HCT116 (cell line): Measurements from ENCODE around the gene RNU7-1. TPM values are rescaled to one million over a fixed set of nuclear protein-coding genes. Genes with fewer than 3 reads are reported as not detected.

Source experiments
- ATAC-seq: fragments of 200-7000 bp; cut with Tn5 transposase; 2 replicates; pipeline ENCODE4 v1.9.1; 2020; ENCODE audit warnings: mild to moderate bottlenecking, moderate library complexity
- BruUV-seq: library from RNA; stranded (reverse); fragments of 400-500 nt; replicated peaks from 2 replicates; lab custom pipeline; 2021; lab: Mats Ljungman, UMichigan
- CTCF ChIA-PET: fragments of 300-600 bp; sonication (Branson Sonifier 250); formaldehyde crosslinking; loops from one replicate; lab custom pipeline; 2021; ENCODE audit warnings: antibody characterized with exemption; lab: Charles Lee
- POLR2A ChIA-PET: fragments of 300-600, 350-600 bp; sonication (Branson Sonifier 250); formaldehyde crosslinking; loops from one replicate; lab custom pipeline; 2021; ENCODE audit warnings: antibody characterized with exemption; lab: Charles Lee
- RAD21 ChIA-PET, 2 experiments: fragments of 300-600 bp; sonication (Branson Sonifier 250); formaldehyde crosslinking; loops; one replicate each; lab custom pipeline; 2023; ENCODE audit warnings: low total read pairs in 2 of 2; ENCODE audit not compliant: uncharacterized antibody in 2 of 2, unreplicated experiment in 2 of 2, low non-redundant PET in 1 of 2; lab: Charles Lee
- DNase-seq: peaks from one replicate; pipeline ENCODE4 v3.0.0-alpha.2; 2010; ENCODE audit warnings: low read depth, low spot score
- H2AFZ ChIP-seq: fragments of 200-600 bp; shearing (Covaris generic), sonication (generic); 2 replicates; pipeline ENCODE4 v1.6.1; 2017; ENCODE audit warnings: low read depth, mixed run types, mixed read lengths, antibody characterized with exemption, low read length; ENCODE audit not compliant: poor library complexity, severe bottlenecking
- H3K27ac ChIP-seq: 2 replicates; pipeline ENCODE4 v1.5.1; 2012; ENCODE audit warnings: low read depth, low read length
- H3K27me3 ChIP-seq: fragments of 200-600 bp; sonication (generic); 2 replicates; pipeline ENCODE4 v1.6.1; 2016; ENCODE audit warnings: mixed run types, low read length, mixed read lengths; ENCODE audit not compliant: insufficient read depth
- H3K36me3 ChIP-seq, 2 experiments: fragments of 200-500 bp in 1 of 2; fragments of 200-600 bp in 1 of 2; sonication (Bioruptor generic) in 1 of 2; sonication (generic) in 1 of 2; 2 replicates each; pipeline versions ENCODE4 v1.5.1 to v1.6.1; 2014 to 2016; ENCODE audit warnings: low read length in 2 of 2, inconsistent platforms in 1 of 2, mixed read lengths in 1 of 2, mixed run types in 1 of 2; ENCODE audit not compliant: insufficient read depth in 2 of 2, control insufficient read depth in 1 of 2
- H3K4me1 ChIP-seq, 2 experiments: fragments of 200-600 bp in 1 of 2; sonication (generic) in 1 of 2; 2 replicates each; pipeline versions ENCODE4 v1.5.1 to v1.6.1; 2012 to 2017; ENCODE audit warnings: low read length in 2 of 2, inconsistent platforms in 1 of 2, mild to moderate bottlenecking in 1 of 2, mixed read lengths in 1 of 2, mixed run types in 1 of 2, moderate library complexity in 1 of 2; ENCODE audit not compliant: insufficient read depth in 2 of 2, control insufficient read depth in 1 of 2
- H3K4me2 ChIP-seq: fragments of 200-600 bp; sonication (generic); 2 replicates; pipeline ENCODE4 v1.6.1; 2017; ENCODE audit warnings: mixed run types, low read length, mixed read lengths
- H3K4me3 ChIP-seq, 2 experiments: fragments of 200-600 bp in 1 of 2; sonication (generic) in 1 of 2; replicated peaks in 1 of 2; 2 replicates each; pipeline ENCODE4 v1.5.1; 2011 to 2016; ENCODE audit warnings: low read length in 2 of 2, control low read depth in 1 of 2, low read depth in 1 of 2, mild to moderate bottlenecking in 1 of 2, mixed read lengths in 1 of 2, mixed run types in 1 of 2
- H3K79me2 ChIP-seq: fragments of 200-600 bp; sonication (generic); 2 replicates; pipeline ENCODE4 v1.6.1; 2017; ENCODE audit warnings: mild to moderate bottlenecking, mixed run types, low read length, moderate library complexity, mixed read lengths; ENCODE audit not compliant: insufficient read depth
- H3K9ac ChIP-seq: fragments of 200-600 bp; sonication (generic); 2 replicates; pipeline ENCODE4 v1.6.1; 2016; ENCODE audit warnings: low read length, mixed read lengths
- H3K9me2 ChIP-seq: fragments of 200-600 bp; sonication (generic), shearing (Covaris generic); 2 replicates; pipeline ENCODE4 v1.6.1; 2017; ENCODE audit warnings: mixed run types, mild to moderate bottlenecking, moderate library complexity; ENCODE audit not compliant: insufficient read depth
- H3K9me3 ChIP-seq, 2 experiments: fragments of 200-500 bp in 1 of 2; fragments of 200-600 bp in 1 of 2; sonication (Bioruptor generic) in 1 of 2; sonication (generic) in 1 of 2; 2 replicates each; pipeline ENCODE4 v1.6.1; 2014 to 2017; ENCODE audit warnings: low read length in 2 of 2, mixed read lengths in 2 of 2, inconsistent platforms in 1 of 2, low read depth in 1 of 2, mild to moderate bottlenecking in 1 of 2, mixed run types in 1 of 2, moderate library complexity in 1 of 2; ENCODE audit not compliant: control insufficient read depth in 1 of 2, insufficient read depth in 1 of 2
- H4K20me1 ChIP-seq: fragments of 200-600 bp; sonication (generic), shearing (Covaris generic); 2 replicates; pipeline ENCODE4 v1.6.1; 2017; ENCODE audit warnings: mixed run types, mild to moderate bottlenecking, moderate library complexity; ENCODE audit not compliant: insufficient read depth
- CBX3 ChIP-seq: IDR thresholded peaks from 2 replicates; pipeline ENCODE4 v1.6.1; 2012; ENCODE audit warnings: low read depth
- EGR1 ChIP-seq: IDR thresholded peaks from 2 replicates; pipeline ENCODE4 v1.6.1; 2012; ENCODE audit warnings: low read depth
- ELF1 ChIP-seq: IDR thresholded peaks from 2 replicates; pipeline ENCODE4 v1.6.1; 2012; ENCODE audit warnings: low read depth, borderline replicate concordance
- EZH2phosphoT487 ChIP-seq: fragments of 200-600 bp; IDR thresholded peaks from 2 replicates; pipeline ENCODE4 v1.6.1; 2018; ENCODE audit warnings: antibody characterized with exemption, borderline replicate concordance
- JUND ChIP-seq: IDR thresholded peaks from 2 replicates; pipeline ENCODE4 v1.6.1; 2012
- POLR2A ChIP-seq: IDR thresholded peaks from 2 replicates; pipeline ENCODE4 v1.7.0; 2011; ENCODE audit warnings: borderline replicate concordance; ENCODE audit not compliant: insufficient read depth, insufficient read length; ENCODE audit errors: extremely low read depth
- POLR2AphosphoS5 ChIP-seq: IDR thresholded peaks from 2 replicates; pipeline ENCODE4 v1.6.1; 2011; ENCODE audit warnings: mild to moderate bottlenecking, low read depth, low read length, moderate library complexity
- RAD21 ChIP-seq: IDR thresholded peaks from 2 replicates; pipeline ENCODE4 v1.6.1; 2012; ENCODE audit warnings: low read depth, mild to moderate bottlenecking
- SIN3A ChIP-seq: IDR thresholded peaks from 2 replicates; pipeline ENCODE4 v1.6.1; 2012; ENCODE audit warnings: low read depth
- SP1 ChIP-seq: IDR thresholded peaks from 2 replicates; pipeline ENCODE4 v1.6.1; 2012; ENCODE audit warnings: low read depth
- SRF ChIP-seq: IDR thresholded peaks from 2 replicates; pipeline ENCODE4 v1.6.1; 2012; ENCODE audit warnings: low read depth
- YY1 ChIP-seq: IDR thresholded peaks from 2 replicates; pipeline ENCODE4 v1.6.1; 2011; ENCODE audit warnings: low read length, low read depth, moderate library complexity, mild to moderate bottlenecking; ENCODE audit not compliant: insufficient replicate concordance; ENCODE audit errors: extremely low read depth
- ZNF274 ChIP-seq: fragments of 200-500 bp; sonication (Bioruptor generic); IDR thresholded peaks from 2 replicates; pipeline ENCODE4 v1.6.1; 2014; ENCODE audit warnings: mild to moderate bottlenecking, low read depth, low read length, inconsistent platforms
- intact Hi-C: fragments of 100-400 bp; cut with micrococcal nuclease; formaldehyde crosslinking; loops from 2 replicates; pipeline ENCODE4 v1.10.0; 2022
- total RNA-seq: library from RNA; stranded (reverse); gene quantifications from one replicate; pipeline ENCODE4 v1.2.1, GENCODE V29; 2021; ENCODE audit not compliant: unreplicated experiment
- TF ChIP-seq, protein P1 (sequence below): IDR thresholded peaks from 2 replicates; pipeline ENCODE4 v1.6.1; 2011; ENCODE audit warnings: mild to moderate bottlenecking, low read length, moderate library complexity; ENCODE audit not compliant: insufficient replicate concordance; ENCODE audit errors: extremely low read depth
- TF ChIP-seq, protein P2 (sequence below): IDR thresholded peaks from 2 replicates; pipeline ENCODE4 v1.6.1; 2012
- TF ChIP-seq, protein P3 (sequence below): IDR thresholded peaks from 2 replicates; pipeline ENCODE4 v1.6.1; 2012; ENCODE audit warnings: low read depth
- TF ChIP-seq, protein P4 (sequence below): IDR thresholded peaks from 2 replicates; pipeline ENCODE4 v1.6.1; 2012
- TF ChIP-seq, protein P5 (sequence below), 3 experiments: fragments of 200-600 bp in 1 of 3; sonication (generic) in 1 of 3; IDR thresholded peaks in 2 of 3; conservative IDR thresholded peaks in 1 of 3; 2 replicates each; pipeline ENCODE4 v1.5.1; 2012 to 2017; ENCODE audit warnings: low read depth in 2 of 3, low read length in 2 of 3, antibody characterized with exemption in 1 of 3, borderline replicate concordance in 1 of 3, control low read depth in 1 of 3, mild to moderate bottlenecking in 1 of 3, mixed read lengths in 1 of 3, mixed run types in 1 of 3, moderate library complexity in 1 of 3; ENCODE audit not compliant: insufficient read depth in 1 of 3

The RNU7-1 gene
- total RNA-seq, 1 experiment from 2014 or later = not detected

DNA sequence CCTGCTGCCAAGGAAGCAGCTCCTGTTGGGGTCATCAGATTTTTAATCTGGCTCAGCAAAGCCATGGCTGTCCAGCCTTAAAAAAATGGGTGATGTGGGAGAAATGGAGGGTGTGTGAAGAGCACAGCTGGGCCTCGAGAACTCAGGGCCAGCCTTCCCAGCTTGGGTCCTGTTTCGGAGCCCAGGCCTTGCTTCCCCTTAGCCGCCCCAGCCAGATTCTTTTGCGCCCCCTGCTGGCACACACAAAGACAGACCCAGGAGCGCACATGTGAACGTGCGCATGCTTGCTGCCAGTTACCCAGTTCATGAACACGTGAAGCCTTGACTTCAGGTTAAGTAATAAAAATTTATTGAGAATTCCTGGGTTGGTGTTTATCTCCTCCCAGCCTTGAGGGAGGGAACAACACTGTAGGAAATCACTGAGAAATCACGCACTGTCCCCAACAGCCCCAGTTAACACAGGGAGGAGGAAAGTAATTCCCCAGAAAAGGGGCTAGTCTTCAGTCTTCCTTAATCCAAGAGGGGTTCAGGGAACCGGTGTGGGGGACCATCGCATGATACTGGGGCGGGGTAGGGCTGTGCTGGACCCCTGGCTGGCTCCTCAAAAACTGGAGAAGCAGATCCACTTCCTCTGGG, 21.5 kb downstream of the RNU7-1 start:
- H3K4me2 ChIP-seq = peak overlapping the region; percentile 87
- H3K4me3 ChIP-seq = peak overlapping the region; percentile 96 to 99
- TF ChIP-seq SIN3A = no peak
- TF ChIP-seq CBX3 = no peak
- TF ChIP-seq YY1 = peak; percentile 45
- no peak for TF ChIP-seq ELF1
- TF ChIP-seq, protein P1, sequence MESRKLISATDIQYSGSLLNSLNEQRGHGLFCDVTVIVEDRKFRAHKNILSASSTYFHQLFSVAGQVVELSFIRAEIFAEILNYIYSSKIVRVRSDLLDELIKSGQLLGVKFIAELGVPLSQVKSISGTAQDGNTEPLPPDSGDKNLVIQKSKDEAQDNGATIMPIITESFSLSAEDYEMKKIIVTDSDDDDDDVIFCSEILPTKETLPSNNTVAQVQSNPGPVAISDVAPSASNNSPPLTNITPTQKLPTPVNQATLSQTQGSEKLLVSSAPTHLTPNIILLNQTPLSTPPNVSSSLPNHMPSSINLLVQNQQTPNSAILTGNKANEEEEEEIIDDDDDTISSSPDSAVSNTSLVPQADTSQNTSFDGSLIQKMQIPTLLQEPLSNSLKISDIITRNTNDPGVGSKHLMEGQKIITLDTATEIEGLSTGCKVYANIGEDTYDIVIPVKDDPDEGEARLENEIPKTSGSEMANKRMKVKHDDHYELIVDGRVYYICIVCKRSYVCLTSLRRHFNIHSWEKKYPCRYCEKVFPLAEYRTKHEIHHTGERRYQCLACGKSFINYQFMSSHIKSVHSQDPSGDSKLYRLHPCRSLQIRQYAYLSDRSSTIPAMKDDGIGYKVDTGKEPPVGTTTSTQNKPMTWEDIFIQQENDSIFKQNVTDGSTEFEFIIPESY = peak; percentile 64
- TF ChIP-seq, protein P2, sequence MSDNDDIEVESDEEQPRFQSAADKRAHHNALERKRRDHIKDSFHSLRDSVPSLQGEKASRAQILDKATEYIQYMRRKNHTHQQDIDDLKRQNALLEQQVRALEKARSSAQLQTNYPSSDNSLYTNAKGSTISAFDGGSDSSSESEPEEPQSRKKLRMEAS = no peak
- no peak for TF ChIP-seq SP1
- TF ChIP-seq POLR2AphosphoS5 = peak; percentile 83
- TF ChIP-seq, protein P3, sequence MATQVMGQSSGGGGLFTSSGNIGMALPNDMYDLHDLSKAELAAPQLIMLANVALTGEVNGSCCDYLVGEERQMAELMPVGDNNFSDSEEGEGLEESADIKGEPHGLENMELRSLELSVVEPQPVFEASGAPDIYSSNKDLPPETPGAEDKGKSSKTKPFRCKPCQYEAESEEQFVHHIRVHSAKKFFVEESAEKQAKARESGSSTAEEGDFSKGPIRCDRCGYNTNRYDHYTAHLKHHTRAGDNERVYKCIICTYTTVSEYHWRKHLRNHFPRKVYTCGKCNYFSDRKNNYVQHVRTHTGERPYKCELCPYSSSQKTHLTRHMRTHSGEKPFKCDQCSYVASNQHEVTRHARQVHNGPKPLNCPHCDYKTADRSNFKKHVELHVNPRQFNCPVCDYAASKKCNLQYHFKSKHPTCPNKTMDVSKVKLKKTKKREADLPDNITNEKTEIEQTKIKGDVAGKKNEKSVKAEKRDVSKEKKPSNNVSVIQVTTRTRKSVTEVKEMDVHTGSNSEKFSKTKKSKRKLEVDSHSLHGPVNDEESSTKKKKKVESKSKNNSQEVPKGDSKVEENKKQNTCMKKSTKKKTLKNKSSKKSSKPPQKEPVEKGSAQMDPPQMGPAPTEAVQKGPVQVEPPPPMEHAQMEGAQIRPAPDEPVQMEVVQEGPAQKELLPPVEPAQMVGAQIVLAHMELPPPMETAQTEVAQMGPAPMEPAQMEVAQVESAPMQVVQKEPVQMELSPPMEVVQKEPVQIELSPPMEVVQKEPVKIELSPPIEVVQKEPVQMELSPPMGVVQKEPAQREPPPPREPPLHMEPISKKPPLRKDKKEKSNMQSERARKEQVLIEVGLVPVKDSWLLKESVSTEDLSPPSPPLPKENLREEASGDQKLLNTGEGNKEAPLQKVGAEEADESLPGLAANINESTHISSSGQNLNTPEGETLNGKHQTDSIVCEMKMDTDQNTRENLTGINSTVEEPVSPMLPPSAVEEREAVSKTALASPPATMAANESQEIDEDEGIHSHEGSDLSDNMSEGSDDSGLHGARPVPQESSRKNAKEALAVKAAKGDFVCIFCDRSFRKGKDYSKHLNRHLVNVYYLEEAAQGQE = no peak
- TF ChIP-seq POLR2A = peak; percentile 56
- no peak for TF ChIP-seq JUND
- no peak for TF ChIP-seq EZH2phosphoT487
- TF ChIP-seq EGR1 = no peak
- no peak for TF ChIP-seq ZNF274
- no peak for TF ChIP-seq RAD21
- TF ChIP-seq, protein P4, sequence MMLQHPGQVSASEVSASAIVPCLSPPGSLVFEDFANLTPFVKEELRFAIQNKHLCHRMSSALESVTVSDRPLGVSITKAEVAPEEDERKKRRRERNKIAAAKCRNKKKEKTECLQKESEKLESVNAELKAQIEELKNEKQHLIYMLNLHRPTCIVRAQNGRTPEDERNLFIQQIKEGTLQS = no peak
- TF ChIP-seq, protein P5, sequence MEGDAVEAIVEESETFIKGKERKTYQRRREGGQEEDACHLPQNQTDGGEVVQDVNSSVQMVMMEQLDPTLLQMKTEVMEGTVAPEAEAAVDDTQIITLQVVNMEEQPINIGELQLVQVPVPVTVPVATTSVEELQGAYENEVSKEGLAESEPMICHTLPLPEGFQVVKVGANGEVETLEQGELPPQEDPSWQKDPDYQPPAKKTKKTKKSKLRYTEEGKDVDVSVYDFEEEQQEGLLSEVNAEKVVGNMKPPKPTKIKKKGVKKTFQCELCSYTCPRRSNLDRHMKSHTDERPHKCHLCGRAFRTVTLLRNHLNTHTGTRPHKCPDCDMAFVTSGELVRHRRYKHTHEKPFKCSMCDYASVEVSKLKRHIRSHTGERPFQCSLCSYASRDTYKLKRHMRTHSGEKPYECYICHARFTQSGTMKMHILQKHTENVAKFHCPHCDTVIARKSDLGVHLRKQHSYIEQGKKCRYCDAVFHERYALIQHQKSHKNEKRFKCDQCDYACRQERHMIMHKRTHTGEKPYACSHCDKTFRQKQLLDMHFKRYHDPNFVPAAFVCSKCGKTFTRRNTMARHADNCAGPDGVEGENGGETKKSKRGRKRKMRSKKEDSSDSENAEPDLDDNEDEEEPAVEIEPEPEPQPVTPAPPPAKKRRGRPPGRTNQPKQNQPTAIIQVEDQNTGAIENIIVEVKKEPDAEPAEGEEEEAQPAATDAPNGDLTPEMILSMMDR (IDR thresholded peaks at IDR 0.05 in 2 of 3, conservative IDR thresholded peaks at IDR 0.05 in 1 of 3; ENCODE audit: borderline replicate concordance in 1 of 3, insufficient read depth in 1 of 3, low read depth in 2 of 3, low read length in 2 of 3) = peak in 2 of 3 experiments; percentile 92 to 96; a peak in 4 of 6 replicates
- TF ChIP-seq SRF = no peak

More for the DNA sequence above, 21.5 kb downstream of the RNU7-1 start:
- Histone ChIP-seq H3K36me3 (peaks cover 21 to 39% of the 10 kb centered on the region in 2 experiments; a peak in 2 of 4 replicates), H3K27me3 (no peaks in the 10 kb centered on the region), H3K9me2 (no peaks in the 10 kb centered on the region), H3K9ac (peak overlapping the region; percentile 100), H3K4me1 (peaks cover 39 to 79% of the 10 kb centered on the region in 2 experiments), H2AFZ (no peak overlapping the region), H3K79me2 (peaks cover 70% of the 10 kb centered on the region), H3K27ac (peak overlapping the region; percentile 97), H3K9me3 (no peaks in the 10 kb centered on the region), H4K20me1 (peaks cover 8% of the 10 kb centered on the region; the same call in 1 of the 2 replicates)
- DNase-seq (peak; percentile 79), ATAC-seq (peak; percentile 31)
- POLR2A ChIA-PET = interaction anchor here (0.9 to 9.9 kb wide), 6 partner anchors 18 to 144 kb away, joined by 3 to 269 read pairs (median 10); partner anchors contain the start of genes C12orf57, C1RL, LPCAT3 and RNU7-1
- CTCF ChIA-PET = interaction anchor here (0.6 to 6.0 kb wide), 10 partner anchors 13 to 143 kb away, joined by 3 to 101 read pairs (median 3); partner anchors contain the start of genes C12orf57, PTPN6, RNU7-1 and SPSB2
- intact Hi-C loops = loop anchor here (1.0 to 2.0 kb wide), 2 partner anchors 40 to 92 kb away; partner anchors contain the start of gene SPSB2
- RAD21 ChIA-PET = interaction anchor here in 1 of 2 experiments (0.6 to 0.8 kb wide), 2 partner anchors 19 to 21 kb away, joined by 3 to 4 read pairs; partner anchors contain the start of gene C12orf57
- BruUV-seq = no TSS peak
